ENCODE measurements around the gene ECM2.

GRCh38 chr9:92547356-92547755 lies 11.6 kb upstream of the ECM2 start:
- no peak for TF ChIP-seq CTCF (IDR thresholded peaks at IDR 0.05; ENCODE audit: poor library complexity)
- TF ChIP-seq EZH2 (IDR thresholded peaks at IDR 0.05; ENCODE audit: borderline replicate concordance), result no peak
- TF ChIP-seq EZH2phosphoT487 (IDR thresholded peaks at IDR 0.05; ENCODE audit: low read depth, severe bottlenecking, unreplicated experiment), result no peak
